Endothelial cell of umbilical vein (primary cell): ENCODE measurements around the gene ACAP2. TPM values are rescaled to one million over a fixed set of nuclear protein-coding genes. Genes with fewer than 3 reads are reported as not detected.

Source experiments
- BruUV-seq: library from RNA; stranded (reverse); fragments of 400-500 nt; replicated peaks from 2 replicates; lab custom pipeline; 2021; lab: Mats Ljungman, UMichigan
- CTCF ChIA-PET: fragments of 300-600, 350-600 bp; sonication (Branson Sonifier 250); formaldehyde crosslinking; loops from one replicate; lab custom pipeline; 2021; ENCODE audit warnings: antibody characterized with exemption, inconsistent platforms; lab: Charles Lee
- POLR2A ChIA-PET: fragments of 300-600, 350-600 bp; sonication (Branson Sonifier 250); formaldehyde crosslinking; loops from one replicate; lab custom pipeline; 2021; ENCODE audit warnings: antibody characterized with exemption, inconsistent platforms; lab: Charles Lee
- DNase-seq: peaks from one replicate; pipeline ENCODE4 v3.0.0-alpha.2; 2011; ENCODE audit warnings: low read depth, low spot score
- FAIRE-seq: peaks from 2 replicates; lab custom pipeline; 2011; peaks lifted over from hg19 to GRCh38; lab: Jason Lieb, UNC
- H2AFZ ChIP-seq: 2 replicates; pipeline ENCODE4 v1.6.0; 2012; ENCODE audit warnings: low read depth, low read length, control low read depth, inconsistent platforms
- H3K27ac ChIP-seq: 2 replicates; pipeline ENCODE4 v1.5.1; 2011; ENCODE audit warnings: low read depth, mild to moderate bottlenecking, control low read depth, low read length, moderate library complexity; ENCODE audit not compliant: insufficient read depth
- H3K27me3 ChIP-seq, 2 experiments: 2 replicates each; pipeline versions ENCODE4 v1.6.0 to v1.6.1; 2011; ENCODE audit warnings: low read length in 2 of 2, mixed read lengths in 1 of 2; ENCODE audit not compliant: control insufficient read depth in 2 of 2, insufficient read depth in 2 of 2
- H3K36me3 ChIP-seq, 2 experiments: 2 replicates in 1 of 2; 3 replicates in 1 of 2; pipeline ENCODE4 v1.5.1; 2011; ENCODE audit warnings: low read length in 2 of 2, mild to moderate bottlenecking in 1 of 2, moderate library complexity in 1 of 2; ENCODE audit not compliant: control insufficient read depth in 2 of 2, insufficient read depth in 2 of 2; ENCODE audit errors: extremely low read depth in 1 of 2
- H3K4me1 ChIP-seq: 3 replicates; pipeline ENCODE4 v1.5.1; 2011; ENCODE audit warnings: mild to moderate bottlenecking, low read length; ENCODE audit not compliant: control insufficient read depth, insufficient read depth; ENCODE audit errors: extremely low read depth
- H3K4me2 ChIP-seq: 2 replicates; pipeline ENCODE4 v1.6.1; 2011; ENCODE audit warnings: low read length, control low read depth, mixed read lengths; ENCODE audit not compliant: insufficient read depth
- H3K4me3 ChIP-seq, 3 experiments: fragments of 200-600 bp in 1 of 3; sonication (generic), shearing (Covaris generic) in 1 of 3; replicated peaks in 1 of 3; 2 replicates each; pipeline ENCODE4 v1.5.1; 2011 to 2016; ENCODE audit warnings: control low read depth in 3 of 3, low read length in 3 of 3, mild to moderate bottlenecking in 2 of 3, inconsistent platforms in 1 of 3, low read depth in 1 of 3, moderate library complexity in 1 of 3; ENCODE audit not compliant: insufficient read depth in 1 of 3
- H3K79me2 ChIP-seq: 2 replicates; pipeline ENCODE4 v1.6.0; 2012; ENCODE audit warnings: low read length, inconsistent platforms; ENCODE audit not compliant: control insufficient read depth, insufficient read depth
- H3K9ac ChIP-seq: replicated peaks from 2 replicates; pipeline ENCODE3; 2011; ENCODE audit warnings: low read length, control low read depth; ENCODE audit not compliant: insufficient read depth; ENCODE audit errors: extremely low read depth
- H3K9me1 ChIP-seq: replicated peaks from 3 replicates; pipeline ENCODE4 v1.6.0; 2011; ENCODE audit warnings: mild to moderate bottlenecking, low read length; ENCODE audit not compliant: control insufficient read depth, insufficient read depth; ENCODE audit errors: extremely low read depth
- H3K9me3 ChIP-seq: replicated peaks from 2 replicates; pipeline ENCODE4 v1.5.1; 2012; ENCODE audit warnings: low read length, inconsistent platforms; ENCODE audit not compliant: control insufficient read depth, insufficient read depth
- H4K20me1 ChIP-seq: replicated peaks from 2 replicates; pipeline ENCODE3; 2011; ENCODE audit warnings: mild to moderate bottlenecking, low read length; ENCODE audit not compliant: control insufficient read depth, insufficient read depth; ENCODE audit errors: extremely low read depth
- CTCF ChIP-seq, 2 donors: IDR thresholded peaks; 1 replicate in 1 of 2; 2 replicates in 1 of 2; pipeline ENCODE4 v1.5.1; 2011; ENCODE audit warnings: low read length in 2 of 2, mild to moderate bottlenecking in 2 of 2, moderate library complexity in 2 of 2, control low read depth in 1 of 2, inconsistent platforms in 1 of 2, low read depth in 1 of 2; ENCODE audit not compliant: insufficient read depth in 1 of 2; ENCODE audit errors: extremely low read depth in 1 of 2
- EZH2 ChIP-seq: IDR thresholded peaks from 2 replicates; pipeline ENCODE4 v1.6.1; 2012; ENCODE audit warnings: borderline replicate concordance, low read depth, mild to moderate bottlenecking, moderate library complexity, low read length, inconsistent platforms; ENCODE audit not compliant: severe bottlenecking
- FOS ChIP-seq: IDR thresholded peaks from 2 replicates; pipeline ENCODE4 v1.6.1; 2011; ENCODE audit warnings: mild to moderate bottlenecking, low read length, moderate library complexity, borderline replicate concordance; ENCODE audit not compliant: insufficient read depth
- GATA2 ChIP-seq: IDR thresholded peaks from 2 replicates; pipeline ENCODE4 v1.7.0; 2011; ENCODE audit warnings: low read depth, mild to moderate bottlenecking, moderate library complexity, mixed read lengths, low read length; ENCODE audit not compliant: insufficient read length, insufficient read depth
- JUN ChIP-seq: IDR thresholded peaks from 2 replicates; pipeline ENCODE4 v1.6.1; 2011; ENCODE audit warnings: borderline replicate concordance, low read depth; ENCODE audit not compliant: insufficient read length, insufficient read depth
- MAX ChIP-seq: IDR thresholded peaks from 2 replicates; pipeline ENCODE4 v1.6.1; 2011; ENCODE audit not compliant: insufficient read depth, insufficient read length
- MYC ChIP-seq: IDR thresholded peaks from one replicate; pipeline ENCODE4 v1.6.1; 2011; ENCODE audit warnings: mild to moderate bottlenecking, low read depth, low read length
- POLR2A ChIP-seq: IDR thresholded peaks from 2 replicates; pipeline ENCODE4 v1.6.1; 2012; ENCODE audit warnings: low read depth, mild to moderate bottlenecking, control low read depth, low read length
- POLR2AphosphoS5 ChIP-seq: IDR thresholded peaks from 2 replicates; pipeline ENCODE4 v1.6.1; 2012; ENCODE audit warnings: low read depth, mild to moderate bottlenecking, control low read depth, low read length, moderate library complexity; ENCODE audit not compliant: insufficient read depth
- dilution Hi-C: fragments of 300-500 bp; cut with MboI; formaldehyde crosslinking; loops from one replicate; pipeline ENCODE4 v1.15.0; 2019; ENCODE audit warnings: low sequenced_read_pairs; ENCODE audit not compliant: extremely low pct_ligation_motif_present
- intact Hi-C: fragments of 100-400 bp; cut with micrococcal nuclease; formaldehyde crosslinking; loops from one replicate; pipeline ENCODE4 v1.10.0; 2022
- polyA plus RNA-seq, 4 experiments: library from polyadenylated mRNA; depleted of rRNA in 3 of 4; stranded (reverse) in 3 of 4; unstranded in 1 of 4; fragments of >200 nt; gene quantifications; 2 replicates each; pipeline versions ENCODE4 v1.2.1 to v1.2.3, GENCODE V29; 2011 to 2012; ENCODE audit warnings: missing spikeins in 1 of 4
- total RNA-seq: library from RNA; stranded (reverse); gene quantifications from 2 replicates; pipeline ENCODE4 v1.2.3, GENCODE V29; 2021

Gene ACAP2
- total and polyA plus RNA-seq, 2 donors (not counting 3 experiments of a cell fraction or from before 2014, with no cell fraction given) = 13.6 to 36.9 TPM

- ChIA-PET CTCF (no interaction called here), POLR2A (no interaction called here)
- intact Hi-C loops = no loop called here
- H3K4me2 ChIP-seq = no peak overlapping the region
- no peaks in the 10 kb centered on the region for H3K79me2 ChIP-seq
- H2AFZ ChIP-seq = no peak overlapping the region
- H4K20me1 ChIP-seq = no peaks in the 10 kb centered on the region
- no peak for TF ChIP-seq POLR2A
- TF ChIP-seq MAX = no peak
- TF ChIP-seq GATA2 = no peak
- H3K4me1 ChIP-seq = no peaks in the 10 kb centered on the region
- no peak overlapping the region for H3K4me3 ChIP-seq
- H3K9me3 ChIP-seq = no peaks in the 10 kb centered on the region
- FAIRE-seq = no peak
- H3K9me1 ChIP-seq = no peaks in the 10 kb centered on the region
- H3K27me3 ChIP-seq = peaks cover 4 to 9% of the 10 kb centered on the region in 2 experiments
- dilution Hi-C loops = no loop called here
- BruUV-seq = no TSS peak
- no peak overlapping the region for H3K27ac ChIP-seq
- H3K9ac ChIP-seq = no peak overlapping the region
- no peak for DNase-seq
- H3K36me3 ChIP-seq = no peaks in the 10 kb centered on the region
Measured at GRCh38 chr3:195453236-195453635, 10.4 kb upstream of the ACAP2 start.

DNA sequence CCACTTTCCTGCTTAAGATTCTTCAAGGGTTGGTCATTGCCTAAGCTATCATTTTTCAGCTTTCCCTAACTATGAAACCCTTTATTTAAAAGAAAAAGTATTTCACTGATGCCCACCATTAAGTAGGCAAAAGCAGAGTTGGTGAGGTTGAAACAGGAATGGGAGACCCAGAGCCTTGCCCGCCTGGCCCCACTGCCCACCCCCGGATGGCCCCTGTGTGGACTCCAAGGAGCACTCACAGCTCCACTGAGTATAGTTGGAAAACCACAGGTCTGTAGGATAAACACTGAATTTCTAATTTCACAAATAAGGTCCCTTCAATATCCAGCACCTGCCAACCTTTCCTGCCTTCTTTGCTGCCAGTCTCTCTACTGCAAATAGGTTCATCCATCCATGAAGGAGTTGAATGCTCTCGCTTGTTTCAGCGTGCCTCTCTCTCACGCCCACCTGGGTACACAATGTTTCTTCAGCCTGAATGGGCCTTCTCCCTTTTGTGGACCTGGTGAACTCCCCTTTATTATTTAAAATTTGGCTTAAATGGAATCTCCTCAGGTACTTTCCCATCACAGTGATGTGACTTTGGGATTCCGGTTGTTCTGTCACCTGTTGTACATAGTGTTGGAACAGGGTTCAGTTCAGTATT, 8.7 kb upstream of the ACAP2 start:
- no peaks in the 10 kb centered on the region for H3K9me1 ChIP-seq
- FAIRE-seq (no peak), DNase-seq (no peak)
- no peaks in the 10 kb centered on the region for H3K9me3 ChIP-seq
- peaks cover 4 to 9% of the 10 kb centered on the region in 2 experiments for H3K27me3 ChIP-seq
- dilution Hi-C loops (no loop called here), intact Hi-C loops (no loop called here)
- H2AFZ ChIP-seq = no peak overlapping the region
- ChIA-PET CTCF (no interaction called here), POLR2A (no interaction called here)
- H3K4me2 ChIP-seq = no peak overlapping the region
- H4K20me1 ChIP-seq = no peaks in the 10 kb centered on the region
- no peaks in the 10 kb centered on the region for H3K36me3 ChIP-seq
- H3K79me2 ChIP-seq = no peaks in the 10 kb centered on the region
- no peak overlapping the region for H3K4me3 ChIP-seq
- no peak overlapping the region for H3K9ac ChIP-seq
- no peak overlapping the region for H3K27ac ChIP-seq
- H3K4me1 ChIP-seq = no peaks in the 10 kb centered on the region
- TF ChIP-seq POLR2AphosphoS5 (no peak), FOS (no peak), POLR2A (no peak), EZH2 (no peak), MYC (no peak), CTCF (IDR thresholded peaks at IDR 0.05; ENCODE audit: extremely low read depth in 1 of 2, insufficient read depth in 1 of 2, low read depth in 1 of 2, low read length in 2 of 2) (no peak), JUN (no peak), MAX (no peak), GATA2 (no peak)
- BruUV-seq = no TSS peak
